ENCODE results near the gene CADPS2.
"Not testable (repeated sequence)": the region's sequence is repeated elsewhere in the genome, so short reads cannot be mapped to it uniquely, and the experiment has no call there.

CADPS2 gene

DNA sequence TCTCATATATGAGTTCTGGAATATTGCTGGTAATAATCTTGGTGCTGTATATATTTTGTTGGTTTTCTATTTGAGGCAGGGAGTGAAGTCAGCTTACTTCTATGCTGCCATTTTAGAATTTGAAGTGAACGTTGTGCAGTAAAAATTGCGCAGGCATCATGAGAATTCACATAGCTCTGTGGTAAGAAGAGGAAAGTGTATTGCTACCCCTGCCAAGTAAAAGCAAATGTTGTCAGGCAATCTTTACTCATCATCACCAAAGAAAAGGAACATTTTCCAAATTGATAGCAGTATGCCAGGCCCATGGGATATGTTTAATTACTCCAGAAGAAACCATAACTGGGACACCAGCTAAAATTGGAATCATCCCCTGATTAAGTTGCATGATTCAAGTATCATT lies 595.1 kb downstream of the CADPS2 start:
- TF ChIP-seq, protein P1, sequence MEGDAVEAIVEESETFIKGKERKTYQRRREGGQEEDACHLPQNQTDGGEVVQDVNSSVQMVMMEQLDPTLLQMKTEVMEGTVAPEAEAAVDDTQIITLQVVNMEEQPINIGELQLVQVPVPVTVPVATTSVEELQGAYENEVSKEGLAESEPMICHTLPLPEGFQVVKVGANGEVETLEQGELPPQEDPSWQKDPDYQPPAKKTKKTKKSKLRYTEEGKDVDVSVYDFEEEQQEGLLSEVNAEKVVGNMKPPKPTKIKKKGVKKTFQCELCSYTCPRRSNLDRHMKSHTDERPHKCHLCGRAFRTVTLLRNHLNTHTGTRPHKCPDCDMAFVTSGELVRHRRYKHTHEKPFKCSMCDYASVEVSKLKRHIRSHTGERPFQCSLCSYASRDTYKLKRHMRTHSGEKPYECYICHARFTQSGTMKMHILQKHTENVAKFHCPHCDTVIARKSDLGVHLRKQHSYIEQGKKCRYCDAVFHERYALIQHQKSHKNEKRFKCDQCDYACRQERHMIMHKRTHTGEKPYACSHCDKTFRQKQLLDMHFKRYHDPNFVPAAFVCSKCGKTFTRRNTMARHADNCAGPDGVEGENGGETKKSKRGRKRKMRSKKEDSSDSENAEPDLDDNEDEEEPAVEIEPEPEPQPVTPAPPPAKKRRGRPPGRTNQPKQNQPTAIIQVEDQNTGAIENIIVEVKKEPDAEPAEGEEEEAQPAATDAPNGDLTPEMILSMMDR (conservative IDR thresholded peaks at IDR 0.05; ENCODE audit: low read depth, low read length), result no peak
- no peak overlapping the region for H3K4me3 ChIP-seq (ENCODE audit: low read depth, low read length)
- DNase-seq (ENCODE audit: low read depth), result no peak

- H3K4me3 ChIP-seq (ENCODE audit: low read depth, low read length), result no peak overlapping the region
- TF ChIP-seq, protein P1 (conservative IDR thresholded peaks at IDR 0.05; ENCODE audit: low read depth, low read length), result no peak
- no peak for DNase-seq (ENCODE audit: low read depth)
These were observed 595.8 kb downstream of the CADPS2 start for GRCh38 chr7:122290476-122290875.

DNA sequence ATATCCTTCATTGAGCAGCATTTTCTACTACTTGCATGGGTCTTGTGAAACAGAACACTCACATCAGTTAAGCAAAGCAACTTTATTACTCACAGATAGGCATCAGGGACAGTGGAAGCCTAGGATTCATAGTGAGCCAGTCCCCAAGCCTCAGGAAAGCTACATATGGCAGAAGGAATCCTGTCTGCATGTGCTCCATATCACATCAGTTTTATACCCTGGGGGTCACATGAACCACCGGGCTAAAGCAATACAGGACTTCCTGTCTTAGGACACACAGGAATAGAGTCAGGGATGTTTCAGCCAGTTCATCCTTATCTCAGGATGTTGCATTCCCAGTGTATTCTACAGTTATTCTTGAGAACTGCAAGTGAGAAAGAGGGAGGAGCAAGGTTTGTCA lies 596.8 kb downstream of the CADPS2 start:
- H3K4me3 ChIP-seq (ENCODE audit: low read depth, low read length), result no peak overlapping the region
- TF ChIP-seq, protein P1 (conservative IDR thresholded peaks at IDR 0.05; ENCODE audit: low read depth, low read length), result no peak
- DNase-seq (ENCODE audit: low read depth), result no peak

GRCh38 chr7:122284608-122285007 lies 601.7 kb downstream of the CADPS2 start:
- H3K4me3 ChIP-seq (ENCODE audit: low read depth, low read length); DNase-seq (ENCODE audit: low read depth): not testable (repeated sequence)

- DNase-seq (ENCODE audit: low read depth), result no peak
- TF ChIP-seq, protein P1 (conservative IDR thresholded peaks at IDR 0.05; ENCODE audit: low read depth, low read length), result no peak
- H3K4me3 ChIP-seq (ENCODE audit: low read depth, low read length), result no peak overlapping the region
These were observed 613.1 kb downstream of the CADPS2 start for GRCh38 chr7:122273117-122273516.

- H3K4me3 ChIP-seq (ENCODE audit: low read depth, low read length), result no peak overlapping the region
- DNase-seq (ENCODE audit: low read depth), result no peak
- TF ChIP-seq, protein P1 (conservative IDR thresholded peaks at IDR 0.05; ENCODE audit: low read depth, low read length), result no peak
These were observed 617.0 kb downstream of the CADPS2 start for GRCh38 chr7:122269241-122269640.
